ENCODE measurements around the gene CHPF.

DNA sequence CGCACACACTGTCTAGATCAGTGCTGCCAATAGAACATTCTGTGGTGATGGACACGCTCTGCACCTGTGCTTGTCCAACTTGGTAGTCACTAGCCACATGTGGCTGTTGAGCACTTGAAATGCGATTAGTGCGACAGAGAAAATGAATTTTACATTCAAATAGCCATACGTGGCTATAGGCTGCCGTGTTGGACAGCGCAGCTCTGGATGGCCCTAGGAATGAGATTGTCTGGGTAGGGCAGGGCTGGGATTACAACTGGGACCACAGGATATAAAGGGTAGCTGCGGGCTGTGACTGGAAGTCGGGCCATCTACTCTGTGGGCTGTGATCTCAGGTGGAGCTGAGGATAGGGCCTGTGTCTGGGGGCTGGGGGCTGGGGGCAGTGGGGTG lies 24.1 kb downstream of the CHPF start:
- TF ChIP-seq SUZ12 (IDR thresholded peaks at IDR 0.05; ENCODE audit: extremely low read depth, insufficient read depth, insufficient read length) (no peak), ZNF274 (IDR thresholded peaks at IDR 0.05; ENCODE audit: low read depth, low read length) (no peak)
